Measurements from ENCODE around the gene BCL2L2.
A peak's percentile ranks its signal among the peaks of the same experiment; 100 is the strongest.

BCL2L2 gene

GRCh38 chr14:23352506-23353432, 46.1 kb downstream of the BCL2L2 start, which contains the start of gene SLC22A17:
SLC22A17 (minus strand) TSS chr14:23352887.
- peak within 1 kb of the TSS; percentile 65 to 76 for H3K4me3 ChIP-seq (ENCODE audit: low read depth in 1 of 2, low read length in 2 of 2)
- H3K27ac ChIP-seq (ENCODE audit: low read depth, low read length) = peak within 1 kb of the TSS; percentile 75
- H3K36me3 ChIP-seq (ENCODE audit: insufficient read depth, low read length) = peaks cover 6% of the 10 kb centered on the region
- H3K9me3 ChIP-seq (ENCODE audit: low read length) = no peaks in the 10 kb centered on the region
- peak within 1 kb of the TSS; percentile 41 for H3K9ac ChIP-seq (ENCODE audit: low read length)
- no peaks in the 10 kb centered on the region for H3K27me3 ChIP-seq (ENCODE audit: control insufficient read depth in 1 of 2, insufficient read depth in 2 of 2, low read length in 2 of 2)
- peaks cover 12% of the 10 kb centered on the region for H3K4me1 ChIP-seq (ENCODE audit: insufficient read depth, low read length)

GRCh38 chr14:23353433-23353780, 46.8 kb downstream of the BCL2L2 start:
- H3K27me3 ChIP-seq (ENCODE audit: control insufficient read depth in 1 of 2, insufficient read depth in 2 of 2, low read length in 2 of 2) = no peaks in the 10 kb centered on the region
- H3K4me3 ChIP-seq (ENCODE audit: low read depth in 1 of 2, low read length in 2 of 2) = peak overlapping the region in 1 of 2 donors; percentile 65
- no peak overlapping the region for H3K27ac ChIP-seq (ENCODE audit: low read depth, low read length)
- peaks cover 6% of the 10 kb centered on the region for H3K36me3 ChIP-seq (ENCODE audit: insufficient read depth, low read length)
- H3K9ac ChIP-seq (ENCODE audit: low read length) = no peak overlapping the region
- H3K4me1 ChIP-seq (ENCODE audit: insufficient read depth, low read length) = peaks cover 12% of the 10 kb centered on the region
- no peaks in the 10 kb centered on the region for H3K9me3 ChIP-seq (ENCODE audit: low read length)

GRCh38 chr14:23354990-23355389, 48.4 kb downstream of the BCL2L2 start:
- peaks cover 11% of the 10 kb centered on the region for H3K36me3 ChIP-seq (ENCODE audit: insufficient read depth, low read length)
- no peak overlapping the region for H3K9ac ChIP-seq (ENCODE audit: low read length)
- H3K27ac ChIP-seq (ENCODE audit: low read depth, low read length) = no peak overlapping the region
- H3K4me1 ChIP-seq (ENCODE audit: insufficient read depth, low read length) = peaks cover 12% of the 10 kb centered on the region
- H3K9me3 ChIP-seq (ENCODE audit: low read length) = no peaks in the 10 kb centered on the region
- no peak overlapping the region for H3K4me3 ChIP-seq (ENCODE audit: low read depth in 1 of 2, low read length in 2 of 2)
- H3K27me3 ChIP-seq (ENCODE audit: control insufficient read depth in 1 of 2, insufficient read depth in 2 of 2, low read length in 2 of 2) = no peaks in the 10 kb centered on the region

GRCh38 chr14:23355871-23356435, 49.3 kb downstream of the BCL2L2 start:
- Histone ChIP-seq H3K9ac (ENCODE audit: low read length) (no peak overlapping the region), H3K36me3 (ENCODE audit: insufficient read depth, low read length) (peaks cover 17% of the 10 kb centered on the region), H3K27me3 (ENCODE audit: control insufficient read depth in 1 of 2, insufficient read depth in 2 of 2, low read length in 2 of 2) (no peaks in the 10 kb centered on the region), H3K9me3 (ENCODE audit: low read length) (no peaks in the 10 kb centered on the region), H3K4me3 (ENCODE audit: low read depth in 1 of 2, low read length in 2 of 2) (no peak overlapping the region), H3K4me1 (ENCODE audit: insufficient read depth, low read length) (peaks cover 17% of the 10 kb centered on the region), H3K27ac (ENCODE audit: low read depth, low read length) (no peak overlapping the region)

GRCh38 chr14:23356662-23357061, 50.0 kb downstream of the BCL2L2 start:
- Histone ChIP-seq H3K27me3 (ENCODE audit: control insufficient read depth in 1 of 2, insufficient read depth in 2 of 2, low read length in 2 of 2) (no peaks in the 10 kb centered on the region), H3K36me3 (ENCODE audit: insufficient read depth, low read length) (peaks cover 17% of the 10 kb centered on the region), H3K4me1 (ENCODE audit: insufficient read depth, low read length) (peaks cover 19% of the 10 kb centered on the region), H3K27ac (ENCODE audit: low read depth, low read length) (no peak overlapping the region), H3K4me3 (ENCODE audit: low read depth in 1 of 2, low read length in 2 of 2) (no peak overlapping the region), H3K9ac (ENCODE audit: low read length) (no peak overlapping the region), H3K9me3 (ENCODE audit: low read length) (no peaks in the 10 kb centered on the region)

GRCh38 chr14:23357261-23357660, 50.6 kb downstream of the BCL2L2 start:
- Histone ChIP-seq H3K27ac (ENCODE audit: low read depth, low read length) (no peak overlapping the region), H3K4me3 (ENCODE audit: low read depth in 1 of 2, low read length in 2 of 2) (no peak overlapping the region), H3K4me1 (ENCODE audit: insufficient read depth, low read length) (peaks cover 22% of the 10 kb centered on the region), H3K27me3 (ENCODE audit: control insufficient read depth in 1 of 2, insufficient read depth in 2 of 2, low read length in 2 of 2) (no peaks in the 10 kb centered on the region), H3K9me3 (ENCODE audit: low read length) (no peaks in the 10 kb centered on the region), H3K9ac (ENCODE audit: low read length) (no peak overlapping the region), H3K36me3 (ENCODE audit: insufficient read depth, low read length) (peaks cover 17% of the 10 kb centered on the region)

- H3K36me3 ChIP-seq (ENCODE audit: insufficient read depth, low read length) = peaks cover 17% of the 10 kb centered on the region
- H3K4me3 ChIP-seq (ENCODE audit: low read depth in 1 of 2, low read length in 2 of 2) = no peak overlapping the region
- no peak overlapping the region for H3K9ac ChIP-seq (ENCODE audit: low read length)
- no peaks in the 10 kb centered on the region for H3K27me3 ChIP-seq (ENCODE audit: control insufficient read depth in 1 of 2, insufficient read depth in 2 of 2, low read length in 2 of 2)
- peaks cover 22% of the 10 kb centered on the region for H3K4me1 ChIP-seq (ENCODE audit: insufficient read depth, low read length)
- no peaks in the 10 kb centered on the region for H3K9me3 ChIP-seq (ENCODE audit: low read length)
- H3K27ac ChIP-seq (ENCODE audit: low read depth, low read length) = no peak overlapping the region
Measured at GRCh38 chr14:23358042-23358441, 51.4 kb downstream of the BCL2L2 start.

- Histone ChIP-seq H3K9ac (ENCODE audit: low read length) (no peak overlapping the region), H3K36me3 (ENCODE audit: insufficient read depth, low read length) (peaks cover 17% of the 10 kb centered on the region), H3K4me1 (ENCODE audit: insufficient read depth, low read length) (peaks cover 25% of the 10 kb centered on the region), H3K27me3 (ENCODE audit: control insufficient read depth in 1 of 2, insufficient read depth in 2 of 2, low read length in 2 of 2) (no peaks in the 10 kb centered on the region), H3K27ac (ENCODE audit: low read depth, low read length) (no peak overlapping the region), H3K9me3 (ENCODE audit: low read length) (no peaks in the 10 kb centered on the region), H3K4me3 (ENCODE audit: low read depth in 1 of 2, low read length in 2 of 2) (no peak overlapping the region)
Measured at GRCh38 chr14:23358553-23359166, 52.0 kb downstream of the BCL2L2 start.

- H3K4me1 ChIP-seq (ENCODE audit: insufficient read depth, low read length) = peaks cover 30% of the 10 kb centered on the region
- H3K4me3 ChIP-seq (ENCODE audit: low read depth in 1 of 2, low read length in 2 of 2) = no peak overlapping the region
- no peaks in the 10 kb centered on the region for H3K9me3 ChIP-seq (ENCODE audit: low read length)
- no peak overlapping the region for H3K9ac ChIP-seq (ENCODE audit: low read length)
- no peak overlapping the region for H3K27ac ChIP-seq (ENCODE audit: low read depth, low read length)
- no peaks in the 10 kb centered on the region for H3K27me3 ChIP-seq (ENCODE audit: control insufficient read depth in 1 of 2, insufficient read depth in 2 of 2, low read length in 2 of 2)
- H3K36me3 ChIP-seq (ENCODE audit: insufficient read depth, low read length) = peaks cover 17% of the 10 kb centered on the region
Measured at GRCh38 chr14:23359167-23359626, 52.6 kb downstream of the BCL2L2 start.

GRCh38 chr14:23359722-23360447, 53.3 kb downstream of the BCL2L2 start:
- H3K36me3 ChIP-seq (ENCODE audit: insufficient read depth, low read length) = peaks cover 17% of the 10 kb centered on the region
- H3K4me1 ChIP-seq (ENCODE audit: insufficient read depth, low read length) = peaks cover 35% of the 10 kb centered on the region
- H3K27me3 ChIP-seq (ENCODE audit: control insufficient read depth in 1 of 2, insufficient read depth in 2 of 2, low read length in 2 of 2) = no peaks in the 10 kb centered on the region
- no peaks in the 10 kb centered on the region for H3K9me3 ChIP-seq (ENCODE audit: low read length)
- H3K4me3 ChIP-seq (ENCODE audit: low read depth in 1 of 2, low read length in 2 of 2) = no peak overlapping the region
- no peak overlapping the region for H3K27ac ChIP-seq (ENCODE audit: low read depth, low read length)
- no peak overlapping the region for H3K9ac ChIP-seq (ENCODE audit: low read length)

GRCh38 chr14:23360496-23360895, 53.9 kb downstream of the BCL2L2 start:
- Histone ChIP-seq H3K9ac (ENCODE audit: low read length) (no peak overlapping the region), H3K9me3 (ENCODE audit: low read length) (no peaks in the 10 kb centered on the region), H3K27me3 (ENCODE audit: control insufficient read depth in 1 of 2, insufficient read depth in 2 of 2, low read length in 2 of 2) (no peaks in the 10 kb centered on the region), H3K27ac (ENCODE audit: low read depth, low read length) (peak overlapping the region; percentile 23), H3K4me1 (ENCODE audit: insufficient read depth, low read length) (peaks cover 35% of the 10 kb centered on the region), H3K36me3 (ENCODE audit: insufficient read depth, low read length) (peaks cover 17% of the 10 kb centered on the region), H3K4me3 (ENCODE audit: low read depth in 1 of 2, low read length in 2 of 2) (no peak overlapping the region)
